CD14-positive monocyte (primary cell): ENCODE results near the gene HECTD1. TPM values are rescaled to one million over a fixed set of nuclear protein-coding genes. Genes with fewer than 3 reads are reported as not detected.

Source experiments
- DNase-seq, 3 donors: peaks; one replicate each; pipeline ENCODE4 v3.0.0-alpha.2; 2011 to 2022
- H2AFZ ChIP-seq: 2 replicates; pipeline ENCODE4 v1.6.0; 2012; ENCODE audit warnings: mild to moderate bottlenecking, low read depth, low read length, inconsistent platforms; ENCODE audit not compliant: insufficient read depth, poor library complexity, severe bottlenecking
- H3K27ac ChIP-seq, 2 donors: 1 replicate in 1 of 2; 2 replicates in 1 of 2; pipeline ENCODE4 v1.5.1; 2012 to 2013; ENCODE audit warnings: low read length in 2 of 2, control low read depth in 1 of 2, inconsistent platforms in 1 of 2, low read depth in 1 of 2, mild to moderate bottlenecking in 1 of 2
- H3K27me3 ChIP-seq, 2 donors: one replicate each; pipeline versions ENCODE4 v1.6.0 to v1.6.1; 2011 to 2013; ENCODE audit warnings: low read length in 2 of 2; ENCODE audit not compliant: control insufficient read depth in 2 of 2, insufficient read depth in 2 of 2
- H3K36me3 ChIP-seq, 2 donors: replicated peaks in 1 of 2; 1 replicate in 1 of 2; 2 replicates in 1 of 2; pipeline versions ENCODE4 v1.5.1 to v1.6.1; 2012 to 2013; ENCODE audit warnings: low read length in 2 of 2, control low read depth in 1 of 2, inconsistent platforms in 1 of 2, mild to moderate bottlenecking in 1 of 2; ENCODE audit not compliant: insufficient read depth in 2 of 2, control insufficient read depth in 1 of 2
- H3K4me1 ChIP-seq, 2 donors: 1 replicate in 1 of 2; 2 replicates in 1 of 2; pipeline versions ENCODE4 v1.5.1 to v1.6.1; 2012 to 2013; ENCODE audit warnings: low read length in 2 of 2, control low read depth in 1 of 2, inconsistent platforms in 1 of 2, mild to moderate bottlenecking in 1 of 2, moderate library complexity in 1 of 2; ENCODE audit not compliant: insufficient read depth in 2 of 2, control insufficient read depth in 1 of 2
- H3K4me2 ChIP-seq: replicated peaks from 2 replicates; pipeline ENCODE3; 2012; ENCODE audit warnings: low read length, moderate library complexity, mild to moderate bottlenecking; ENCODE audit not compliant: poor library complexity, severe bottlenecking; ENCODE audit errors: extremely low read depth
- H3K4me3 ChIP-seq, 3 experiments: fragments of 200-600 bp in 1 of 3; sonication (generic) in 1 of 3; replicated peaks in 1 of 3; 1 replicate in 2 of 3; 2 replicates in 1 of 3; pipeline ENCODE4 v1.5.1; 2011 to 2013; ENCODE audit warnings: low read length in 3 of 3, mild to moderate bottlenecking in 3 of 3, control low read depth in 2 of 3, low read depth in 2 of 3, inconsistent platforms in 1 of 3, moderate library complexity in 1 of 3
- H3K79me2 ChIP-seq: 2 replicates; pipeline ENCODE4 v1.6.0; 2012; ENCODE audit warnings: mild to moderate bottlenecking, control low read depth, inconsistent platforms, low read length, moderate library complexity; ENCODE audit not compliant: insufficient read depth
- H3K9ac ChIP-seq: 2 replicates; pipeline ENCODE4 v1.6.0; 2017; ENCODE audit warnings: low read length, mild to moderate bottlenecking; ENCODE audit not compliant: insufficient read depth, poor library complexity, severe bottlenecking
- H3K9me3 ChIP-seq, 2 donors: replicated peaks in 1 of 2; 1 replicate in 1 of 2; 2 replicates in 1 of 2; pipeline versions ENCODE4 v1.5.1 to v1.6.1; 2012 to 2013; ENCODE audit warnings: low read length in 2 of 2, control low read depth in 1 of 2; ENCODE audit not compliant: control insufficient read depth in 1 of 2, insufficient read depth in 1 of 2
- H4K20me1 ChIP-seq: 2 replicates; pipeline ENCODE4 v1.6.0; 2012; ENCODE audit warnings: mild to moderate bottlenecking, low read length, control low read depth, moderate library complexity; ENCODE audit not compliant: insufficient read depth
- H3K27ac Mint-ChIP-seq, 7 donors: one replicate each; pipeline ENCODE4 v1.8.0; 2020; ENCODE audit warnings: mild to moderate bottlenecking in 7 of 7, mixed read lengths in 7 of 7, moderate library complexity in 6 of 7, inconsistent platforms in 2 of 7
- H3K27me3 Mint-ChIP-seq, 3 donors: one replicate each; pipeline ENCODE4 v1.8.0; 2021 to 2022; ENCODE audit warnings: low read depth in 3 of 3, mild to moderate bottlenecking in 3 of 3, mixed read lengths in 3 of 3, moderate library complexity in 3 of 3, inconsistent platforms in 1 of 3
- H3K36me3 Mint-ChIP-seq, 2 donors: one replicate each; pipeline ENCODE4 v1.8.0; 2020; ENCODE audit warnings: mixed read lengths in 2 of 2, inconsistent platforms in 1 of 2, mild to moderate bottlenecking in 1 of 2
- H3K4me1 Mint-ChIP-seq: one replicate; pipeline ENCODE4 v1.8.0; 2020; ENCODE audit warnings: mild to moderate bottlenecking, mixed read lengths
- H3K4me3 Mint-ChIP-seq, 2 donors: one replicate each; pipeline ENCODE4 v1.8.0; 2020; ENCODE audit warnings: mild to moderate bottlenecking in 2 of 2, mixed read lengths in 2 of 2, moderate library complexity in 1 of 2
- H3K9me3 Mint-ChIP-seq, 7 donors: one replicate each; pipeline ENCODE4 v1.8.0; 2020 to 2022; ENCODE audit warnings: mixed read lengths in 7 of 7, mild to moderate bottlenecking in 6 of 7, moderate library complexity in 6 of 7, inconsistent platforms in 2 of 7
- WGBS: methylation state at CpG from one replicate; pipeline ENCODE4 v1.1.5; 2013; ENCODE audit warnings: missing lambda C conversion rate; ENCODE audit not compliant: insufficient coverage; 5-methylcytosine and 5-hydroxymethylcytosine counted together
- intact Hi-C, 2 donors: fragments of 100-400 bp; cut with micrococcal nuclease; formaldehyde crosslinking; loops; one replicate each; pipeline versions ENCODE4 v1.15.0 to v1.15.1; 2023
- polyA plus RNA-seq, 3 donors: library from polyadenylated mRNA; depleted of rRNA in 1 of 3; unstranded in 2 of 3; stranded (reverse) in 1 of 3; fragments of 300-500 nt in 2 of 3; fragments of >200 nt in 1 of 3; fragmentation: Illumina TruSeq in 2 of 3; gene quantifications; 1 replicate in 2 of 3; 2 replicates in 1 of 3; pipeline ENCODE4 v1.2.3, GENCODE V29; 2012 to 2021
- TF ChIP-seq, protein P1 (sequence below): fragments of 200-600 bp; IDR thresholded peaks from one replicate; pipeline ENCODE4 v1.8.0; 2022; ENCODE audit warnings: antibody characterized with exemption, mild to moderate bottlenecking

Gene HECTD1
- polyA plus RNA-seq, 3 donors: 12.7 to 55.9 (median 21.5) TPM

DNA sequence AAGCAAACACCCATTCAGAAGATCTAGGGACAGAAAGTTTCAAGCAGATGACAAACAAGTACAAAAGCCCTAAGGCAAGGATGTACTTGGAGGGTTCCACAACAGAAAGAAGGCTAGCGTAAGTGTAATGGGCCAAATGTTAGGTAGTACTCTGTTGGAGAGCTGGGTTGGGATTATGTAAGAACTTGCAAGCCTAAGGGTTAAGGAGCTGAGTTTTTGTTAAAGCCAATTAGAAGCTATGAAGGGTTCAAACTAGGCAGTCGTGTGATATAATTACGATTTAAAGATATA is 41.4 kb downstream of the HECTD1 start:
- H3K9me3 Mint-ChIP-seq: no peaks in the 10 kb centered on the region

DNA sequence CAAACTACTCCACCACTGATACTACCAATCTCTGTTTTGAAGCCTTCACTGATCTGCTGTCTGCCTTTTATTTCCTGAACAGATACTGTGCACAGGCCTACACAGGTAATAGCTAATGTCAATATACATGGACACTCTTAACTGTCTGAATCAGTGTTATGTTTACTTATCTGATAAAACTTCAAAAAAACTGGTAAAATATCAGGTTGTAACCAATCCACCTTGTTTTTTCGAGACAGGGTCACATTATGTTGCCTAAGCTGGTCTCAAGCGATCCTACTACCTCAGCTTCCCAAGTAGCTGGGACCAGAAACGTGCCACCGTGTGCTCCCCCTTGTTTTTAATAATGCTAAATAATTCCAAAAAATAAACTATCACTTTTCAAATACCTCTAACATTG is 43.5 kb downstream of the HECTD1 start:
- H3K4me3 Mint-ChIP-seq: no peak overlapping the region
- no peak overlapping the region for H3K27ac Mint-ChIP-seq
- H4K20me1 ChIP-seq: peaks cover 26% of the 10 kb centered on the region
- H3K36me3 ChIP-seq: peaks cover 86 to 99% of the 10 kb centered on the region in 2 donors
- WGBS: 90% methylated on average over 4 of the region's 4 CpGs
- no peak for DNase-seq
- H3K4me3 ChIP-seq: no peak overlapping the region
- H3K9me3 ChIP-seq: no peaks in the 10 kb centered on the region
- TF ChIP-seq, protein P1, sequence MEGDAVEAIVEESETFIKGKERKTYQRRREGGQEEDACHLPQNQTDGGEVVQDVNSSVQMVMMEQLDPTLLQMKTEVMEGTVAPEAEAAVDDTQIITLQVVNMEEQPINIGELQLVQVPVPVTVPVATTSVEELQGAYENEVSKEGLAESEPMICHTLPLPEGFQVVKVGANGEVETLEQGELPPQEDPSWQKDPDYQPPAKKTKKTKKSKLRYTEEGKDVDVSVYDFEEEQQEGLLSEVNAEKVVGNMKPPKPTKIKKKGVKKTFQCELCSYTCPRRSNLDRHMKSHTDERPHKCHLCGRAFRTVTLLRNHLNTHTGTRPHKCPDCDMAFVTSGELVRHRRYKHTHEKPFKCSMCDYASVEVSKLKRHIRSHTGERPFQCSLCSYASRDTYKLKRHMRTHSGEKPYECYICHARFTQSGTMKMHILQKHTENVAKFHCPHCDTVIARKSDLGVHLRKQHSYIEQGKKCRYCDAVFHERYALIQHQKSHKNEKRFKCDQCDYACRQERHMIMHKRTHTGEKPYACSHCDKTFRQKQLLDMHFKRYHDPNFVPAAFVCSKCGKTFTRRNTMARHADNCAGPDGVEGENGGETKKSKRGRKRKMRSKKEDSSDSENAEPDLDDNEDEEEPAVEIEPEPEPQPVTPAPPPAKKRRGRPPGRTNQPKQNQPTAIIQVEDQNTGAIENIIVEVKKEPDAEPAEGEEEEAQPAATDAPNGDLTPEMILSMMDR: no peak
- H3K36me3 Mint-ChIP-seq: peaks cover 64 to 87% of the 10 kb centered on the region in 2 donors
- H2AFZ ChIP-seq: no peak overlapping the region
- no peaks in the 10 kb centered on the region for H3K27me3 Mint-ChIP-seq
- no peak overlapping the region for H3K4me2 ChIP-seq
- H3K4me1 Mint-ChIP-seq: peaks cover 6% of the 10 kb centered on the region
- H3K9me3 Mint-ChIP-seq: no peaks in the 10 kb centered on the region
- H3K4me1 ChIP-seq: no peaks in the 10 kb centered on the region
- intact Hi-C loops: loop anchor here in 1 of 2 donors (10.0 kb wide), 1 partner anchor 191 kb away; no protein-coding TSS in a partner anchor
- no peak overlapping the region for H3K9ac ChIP-seq
- peaks cover 5% of the 10 kb centered on the region for H3K79me2 ChIP-seq
- H3K27ac ChIP-seq: no peak overlapping the region
- no peaks in the 10 kb centered on the region for H3K27me3 ChIP-seq

More for the DNA sequence above, 41.4 kb downstream of the HECTD1 start:
- Mint-ChIP-seq H3K27ac (peak overlapping the region; percentile 49 to 90 (median 79)), H3K27me3 (no peaks in the 10 kb centered on the region), H3K4me1 (peaks cover 6% of the 10 kb centered on the region), H3K36me3 (peaks cover 74 to 92% of the 10 kb centered on the region in 2 donors), H3K4me3 (no peak overlapping the region)
- H3K4me1 ChIP-seq: no peaks in the 10 kb centered on the region
- no peak overlapping the region for H3K4me2 ChIP-seq
- peaks cover 31% of the 10 kb centered on the region for H4K20me1 ChIP-seq
- DNase-seq: no peak
- peaks cover 89 to 100% of the 10 kb centered on the region in 2 donors for H3K36me3 ChIP-seq
- 97% methylated on average over 3 of the region's 3 CpGs for WGBS
- TF ChIP-seq, protein P1: no peak
- H3K79me2 ChIP-seq: peaks cover 5% of the 10 kb centered on the region
- peak overlapping the region in 1 of 2 donors; percentile 48 for H3K27ac ChIP-seq
- no peak overlapping the region for H3K4me3 ChIP-seq
- no peaks in the 10 kb centered on the region for H3K9me3 ChIP-seq
- no peak overlapping the region for H3K9ac ChIP-seq
- intact Hi-C loops: loop anchor here in 1 of 2 donors (10.0 kb wide), 1 partner anchor 189 kb away; no protein-coding TSS in a partner anchor
- no peak overlapping the region for H2AFZ ChIP-seq
- no peaks in the 10 kb centered on the region for H3K27me3 ChIP-seq
